ENCODE measurements around the gene OSBPL9.

OSBPL9 gene

GRCh38 chr1:51630393-51630792 lies 13.5 kb downstream of the OSBPL9 start:
- TF ChIP-seq CTCF (IDR thresholded peaks at IDR 0.05), result no peak

DNA sequence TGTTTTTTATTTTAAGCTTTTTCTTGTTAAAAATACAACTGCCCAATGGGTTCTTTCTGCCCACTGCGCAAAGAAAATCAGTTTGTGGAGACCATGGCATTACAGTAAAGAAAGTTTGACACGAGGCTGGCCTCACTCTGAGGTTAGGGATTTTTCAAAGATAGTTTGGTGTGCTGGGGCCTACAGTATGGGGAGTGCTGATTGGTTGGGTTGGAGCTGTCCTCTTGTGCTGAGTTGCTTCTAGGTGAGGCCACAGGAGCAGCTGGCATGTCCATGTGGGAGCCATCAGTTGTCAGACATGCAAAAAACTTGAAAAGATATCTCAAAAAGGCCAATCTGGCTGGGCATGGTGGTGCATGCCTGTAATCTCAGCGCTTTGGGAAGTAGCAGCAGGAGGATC lies 14.0 kb downstream of the OSBPL9 start:
- no peak for TF ChIP-seq CTCF (IDR thresholded peaks at IDR 0.05)

- no peak for TF ChIP-seq CTCF (IDR thresholded peaks at IDR 0.05)
Measured at GRCh38 chr1:51631747-51632146, 14.9 kb downstream of the OSBPL9 start.

GRCh38 chr1:51634618-51635017 lies 17.7 kb downstream of the OSBPL9 start:
- TF ChIP-seq CTCF (IDR thresholded peaks at IDR 0.05), result no peak

DNA sequence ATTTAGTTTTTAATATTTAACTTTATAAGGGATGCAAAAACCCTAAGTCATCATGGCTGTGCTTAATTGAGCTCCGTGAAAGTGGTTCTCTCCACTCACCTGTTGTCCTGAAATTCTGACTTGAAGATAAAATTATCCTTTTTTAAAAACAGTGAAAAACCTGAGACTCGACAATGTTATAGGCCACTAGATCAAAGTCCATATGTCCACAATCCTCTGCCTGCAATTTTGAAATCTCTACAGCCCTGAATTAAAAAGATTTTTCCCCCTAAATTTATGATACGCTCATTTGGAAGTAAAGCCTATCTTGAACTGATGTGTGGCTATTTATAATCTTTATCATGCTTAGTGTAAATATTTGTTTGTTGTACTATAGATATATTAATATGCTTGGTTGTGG lies 18.7 kb downstream of the OSBPL9 start:
- TF ChIP-seq CTCF (IDR thresholded peaks at IDR 0.05), result no peak

DNA sequence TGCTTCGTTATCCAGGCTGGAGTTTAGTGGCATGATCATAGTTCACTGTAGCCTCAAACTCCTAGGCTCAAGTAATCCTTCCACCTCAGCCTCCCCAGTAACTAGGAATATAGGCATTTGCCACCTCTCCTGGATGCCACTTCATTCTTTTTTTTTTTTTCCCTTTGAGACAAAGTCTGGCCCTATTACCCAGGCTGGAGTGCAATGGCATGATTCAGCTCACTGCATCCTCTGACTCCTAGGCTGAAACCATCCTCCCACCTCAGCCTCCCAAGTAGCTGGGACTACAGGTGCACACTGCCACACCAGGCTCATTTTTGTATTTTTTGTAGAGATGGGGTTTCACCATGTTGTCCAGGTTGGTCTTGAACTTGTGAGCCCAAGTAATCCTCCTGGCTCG lies 19.3 kb downstream of the OSBPL9 start:
- TF ChIP-seq CTCF (IDR thresholded peaks at IDR 0.05), result no peak

DNA sequence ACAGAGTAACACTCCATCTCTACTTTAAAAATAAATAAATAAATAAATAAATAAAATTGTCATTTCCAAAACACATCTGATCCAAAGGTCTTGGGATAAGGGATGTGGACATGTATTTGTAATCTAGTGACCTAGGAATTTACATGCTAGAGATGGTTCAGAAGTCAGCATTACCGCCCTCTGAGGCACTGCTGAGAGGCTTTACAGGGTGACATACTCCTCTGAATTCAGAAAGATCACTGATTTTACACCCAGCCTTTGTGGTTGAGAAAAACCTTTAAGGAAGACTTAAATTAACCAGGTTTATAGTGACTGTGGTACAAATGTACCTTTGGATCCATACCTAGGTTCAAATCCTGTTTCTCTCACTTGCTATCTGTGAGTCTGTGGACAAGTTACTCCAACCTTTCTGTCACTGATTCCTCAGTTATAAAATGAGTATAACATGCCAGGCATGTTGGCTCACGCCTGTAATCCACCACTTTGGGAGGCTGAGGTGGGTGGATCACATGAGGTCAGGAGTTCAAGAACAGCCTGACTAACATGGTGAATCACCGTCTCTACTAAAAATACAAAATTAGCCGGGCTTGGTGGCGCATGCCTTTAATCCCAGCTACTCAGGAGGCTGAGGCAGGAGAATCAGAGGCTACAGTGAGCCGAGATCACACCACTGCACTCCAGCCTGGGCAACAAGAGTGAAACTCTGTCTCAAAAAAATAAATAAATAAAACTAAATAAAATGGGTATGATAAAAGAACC lies 20.1 kb downstream of the OSBPL9 start:
- TF ChIP-seq CTCF (IDR thresholded peaks at IDR 0.05), result no peak

- TF ChIP-seq CTCF (IDR thresholded peaks at IDR 0.05), result no peak
Measured at GRCh38 chr1:51638350-51638749, 21.5 kb downstream of the OSBPL9 start.
